HEK293 (cell line): ENCODE results near the gene MRPL9.
A peak's percentile ranks its signal among the peaks of the same experiment; 100 is the strongest.

Experiments used
- CTCF ChIA-PET: fragments of 350-600 bp; formaldehyde crosslinking; extraction: SDS; loops from one replicate; lab custom pipeline; 2021; ENCODE audit warnings: antibody characterized with exemption; lab: Yijun Ruan, JAX
- POLR2A ChIA-PET: fragments of 300-600 bp; formaldehyde crosslinking; extraction: SDS; loops from one replicate; lab custom pipeline; 2020; ENCODE audit warnings: antibody characterized with exemption, inconsistent platforms; lab: Yijun Ruan, JAX
- H3K27ac ChIP-seq: fragments of 200-500 bp; sonication (Bioruptor generic); 2 replicates; pipeline ENCODE4 v1.5.1; 2014; ENCODE audit warnings: low read depth, low read length, control low read depth, inconsistent platforms; ENCODE audit errors: extremely low read depth
- H3K36me3 ChIP-seq, 2 experiments: fragments of 200-500 bp in 1 of 2; sonication (Bioruptor generic) in 1 of 2; 1 replicate in 1 of 2; 2 replicates in 1 of 2; pipeline ENCODE4 v1.5.1; 2014 to 2017; ENCODE audit warnings: inconsistent platforms in 2 of 2, low read length in 2 of 2; ENCODE audit not compliant: control insufficient read depth in 2 of 2, insufficient read depth in 1 of 2
- H3K4me1 ChIP-seq: fragments of 200-500 bp; sonication (Bioruptor generic); 2 replicates; pipeline ENCODE4 v1.5.1; 2014; ENCODE audit warnings: mild to moderate bottlenecking, low read length, inconsistent platforms; ENCODE audit not compliant: control insufficient read depth, insufficient read depth
- H3K4me3 ChIP-seq: 2 replicates; pipeline ENCODE4 v1.5.1; 2011; ENCODE audit warnings: low read depth, mild to moderate bottlenecking, control low read depth, low read length, moderate library complexity
- H3K9me3 ChIP-seq: fragments of 200-500 bp; sonication (Bioruptor generic); 2 replicates; pipeline ENCODE4 v1.5.1; 2014; ENCODE audit warnings: low read depth, low read length, inconsistent platforms; ENCODE audit not compliant: control insufficient read depth, insufficient read depth
- BCL11A ChIP-seq: fragments of 450-650 bp; formaldehyde crosslinking; IDR thresholded peaks from 2 replicates; pipeline ENCODE4 v1.5.1; 2016; ENCODE audit warnings: low read depth, missing biosample characterization, missing genetic modification characterization
- BCL11B ChIP-seq: fragments of 450-650 bp; formaldehyde crosslinking; IDR thresholded peaks from 2 replicates; pipeline ENCODE4 v1.5.1; 2016; ENCODE audit warnings: low read depth, missing biosample characterization, missing genetic modification characterization
- GLI4 ChIP-seq: fragments of 450-650 bp; formaldehyde crosslinking; IDR thresholded peaks from 2 replicates; pipeline ENCODE4 v1.5.1; 2016; ENCODE audit warnings: missing biosample characterization, missing genetic modification characterization
- MZF1 ChIP-seq: fragments of 450-650 bp; formaldehyde crosslinking; IDR thresholded peaks from 2 replicates; pipeline ENCODE4 v1.5.1; 2017; ENCODE audit warnings: missing biosample characterization, missing genetic modification characterization, borderline replicate concordance
- SCRT2 ChIP-seq: fragments of 450-650 bp; formaldehyde crosslinking; IDR thresholded peaks from 2 replicates; pipeline ENCODE4 v1.5.1; 2016; ENCODE audit warnings: missing biosample characterization, missing genetic modification characterization
- ZBTB17 ChIP-seq: fragments of 450-650 bp; formaldehyde crosslinking; IDR thresholded peaks from 2 replicates; pipeline ENCODE4 v1.5.1; 2016; ENCODE audit warnings: missing biosample characterization, missing genetic modification characterization
- ZBTB7A ChIP-seq: fragments of 450-650 bp; formaldehyde crosslinking; IDR thresholded peaks from 2 replicates; pipeline ENCODE4 v1.5.1; 2016; ENCODE audit warnings: low read depth, missing biosample characterization, missing genetic modification characterization
- ZFP37 ChIP-seq: fragments of 450-650 bp; formaldehyde crosslinking; IDR thresholded peaks from 2 replicates; pipeline ENCODE4 v1.5.1; 2016; ENCODE audit warnings: missing biosample characterization, missing genetic modification characterization
- ZFP41 ChIP-seq: fragments of 450-650 bp; formaldehyde crosslinking; IDR thresholded peaks from 2 replicates; pipeline ENCODE4 v1.5.1; 2016; ENCODE audit warnings: missing biosample characterization, missing genetic modification characterization, borderline replicate concordance
- ZNF133 ChIP-seq: fragments of 450-650 bp; formaldehyde crosslinking; IDR thresholded peaks from 2 replicates; pipeline ENCODE4 v1.5.1; 2016; ENCODE audit warnings: missing biosample characterization, missing genetic modification characterization
- ZNF16 ChIP-seq: fragments of 450-650 bp; formaldehyde crosslinking; IDR thresholded peaks from 2 replicates; pipeline ENCODE4 v1.5.1; 2016; ENCODE audit warnings: low read depth, missing biosample characterization, missing genetic modification characterization
- ZNF341 ChIP-seq: fragments of 450-650 bp; formaldehyde crosslinking; IDR thresholded peaks from 2 replicates; pipeline ENCODE4; 2016; ENCODE audit warnings: low read depth, missing biosample characterization, missing genetic modification characterization
- ZNF366 ChIP-seq: fragments of 450-650 bp; formaldehyde crosslinking; conservative IDR thresholded peaks from 2 replicates; pipeline ENCODE4 v1.5.1; 2016; ENCODE audit warnings: missing biosample characterization, missing genetic modification characterization
- ZNF404 ChIP-seq: fragments of 450-650 bp; formaldehyde crosslinking; IDR thresholded peaks from 2 replicates; pipeline ENCODE4 v1.5.1; 2017; ENCODE audit warnings: missing biosample characterization, missing genetic modification characterization
- ZNF513 ChIP-seq: fragments of 450-650 bp; IDR thresholded peaks from 2 replicates; pipeline ENCODE4 v1.5.1; 2018; ENCODE audit warnings: missing biosample characterization, missing genetic modification characterization
- ZNF580 ChIP-seq: fragments of 450-650 bp; formaldehyde crosslinking; IDR thresholded peaks from 2 replicates; pipeline ENCODE4 v1.5.1; 2016; ENCODE audit warnings: missing biosample characterization, missing genetic modification characterization
- ZNF624 ChIP-seq: fragments of 450-650 bp; formaldehyde crosslinking; IDR thresholded peaks from 2 replicates; pipeline ENCODE4 v1.5.1; 2017; ENCODE audit warnings: missing biosample characterization, missing genetic modification characterization
- ZNF792 ChIP-seq: fragments of 450-650 bp; formaldehyde crosslinking; IDR thresholded peaks from 2 replicates; pipeline ENCODE4 v1.5.1; 2016; ENCODE audit warnings: missing biosample characterization, missing genetic modification characterization
- ZSCAN18 ChIP-seq: fragments of 450-650 bp; formaldehyde crosslinking; IDR thresholded peaks from 2 replicates; pipeline ENCODE4 v1.5.1; 2016; ENCODE audit warnings: missing biosample characterization, missing genetic modification characterization
- TF ChIP-seq, protein P1 (sequence below): IDR thresholded peaks from 2 replicates; pipeline ENCODE4 v1.6.1; 2011; ENCODE audit warnings: mild to moderate bottlenecking, low read depth, low read length, borderline replicate concordance

The MRPL9 gene

DNA sequence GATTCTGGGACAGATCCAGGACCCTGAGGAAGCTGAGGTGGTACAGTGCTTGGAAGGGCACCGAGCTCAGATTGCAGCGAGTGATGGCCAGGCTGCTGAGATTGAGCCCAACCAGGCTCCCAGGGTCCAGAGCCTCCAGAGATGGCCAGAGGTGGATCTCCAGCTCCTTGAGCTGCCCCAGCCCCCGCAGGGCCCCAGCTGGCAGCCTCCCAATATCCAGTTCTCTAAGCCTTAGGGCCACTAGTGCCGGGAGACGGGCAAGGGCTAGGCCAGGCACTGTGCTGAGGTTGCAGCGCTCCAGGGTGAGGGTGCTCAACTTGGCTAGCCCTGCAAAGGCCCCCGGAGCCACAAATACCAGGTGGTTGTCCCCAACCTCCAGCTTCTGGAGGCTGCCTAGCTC is 38.5 kb upstream of the MRPL9 start:
- H3K9me3 ChIP-seq: no peaks in the 10 kb centered on the region
- no peaks in the 10 kb centered on the region for H3K36me3 ChIP-seq
- POLR2A ChIA-PET: no interaction called here
- no peaks in the 10 kb centered on the region for H3K4me1 ChIP-seq
- CTCF ChIA-PET: interaction anchor here (0.6 to 0.9 kb wide), 2 partner anchors 12 to 34 kb away, joined by 3 read pairs; no protein-coding TSS in a partner anchor
- H3K27ac ChIP-seq: no peak overlapping the region
- TF ChIP-seq ZNF580 (tag by site-specific recombination) (no peak), GLI4 (no peak), ZSCAN18 (tag by site-specific recombination) (no peak), MZF1 (tag by site-specific recombination) (no peak), ZNF16 (tag by site-specific recombination) (no peak), ZFP41 (tag by site-specific recombination) (no peak), ZNF133 (tag by site-specific recombination) (no peak), ZFP37 (no peak), ZNF341 (tag by site-specific recombination) (no peak), ZNF624 (no peak), SCRT2 (tag by site-specific recombination) (no peak), ZNF404 (tag by site-specific recombination) (no peak)
- TF ChIP-seq, protein P1, sequence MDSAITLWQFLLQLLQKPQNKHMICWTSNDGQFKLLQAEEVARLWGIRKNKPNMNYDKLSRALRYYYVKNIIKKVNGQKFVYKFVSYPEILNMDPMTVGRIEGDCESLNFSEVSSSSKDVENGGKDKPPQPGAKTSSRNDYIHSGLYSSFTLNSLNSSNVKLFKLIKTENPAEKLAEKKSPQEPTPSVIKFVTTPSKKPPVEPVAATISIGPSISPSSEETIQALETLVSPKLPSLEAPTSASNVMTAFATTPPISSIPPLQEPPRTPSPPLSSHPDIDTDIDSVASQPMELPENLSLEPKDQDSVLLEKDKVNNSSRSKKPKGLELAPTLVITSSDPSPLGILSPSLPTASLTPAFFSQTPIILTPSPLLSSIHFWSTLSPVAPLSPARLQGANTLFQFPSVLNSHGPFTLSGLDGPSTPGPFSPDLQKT: no peak
- H3K4me3 ChIP-seq: no peak overlapping the region

DNA sequence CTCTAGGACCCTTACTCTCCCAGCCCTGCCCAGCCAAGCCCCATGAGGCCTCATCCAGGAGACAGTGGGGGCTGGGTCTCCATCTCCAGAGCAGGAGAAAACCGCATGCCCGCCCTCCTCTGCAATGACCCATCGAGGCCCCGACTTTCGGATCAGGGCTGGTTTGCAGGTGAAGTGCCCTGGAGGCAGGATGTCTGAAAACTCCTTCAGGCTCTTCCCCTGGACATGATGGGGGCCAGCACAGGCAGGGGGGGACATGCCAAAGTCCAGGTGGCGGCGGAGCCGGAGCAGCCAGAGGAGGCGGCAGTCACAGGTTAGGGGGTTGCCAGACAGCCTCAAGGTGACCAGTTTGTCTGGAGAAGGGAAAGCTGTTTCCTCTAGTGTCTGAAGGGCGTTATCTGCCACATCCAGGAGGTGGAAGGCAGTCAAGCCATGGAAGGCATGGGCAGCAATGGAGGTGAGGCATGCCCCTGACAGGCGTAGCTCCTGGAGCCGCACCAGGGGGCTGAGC is 38.1 kb upstream of the MRPL9 start:
- H3K27ac ChIP-seq: no peak overlapping the region
- H3K36me3 ChIP-seq: no peaks in the 10 kb centered on the region
- no peak overlapping the region for H3K4me3 ChIP-seq
- TF ChIP-seq ZBTB7A (tag by site-specific recombination): no peak
- no peak for TF ChIP-seq ZBTB17
- H3K9me3 ChIP-seq: no peaks in the 10 kb centered on the region
- no peaks in the 10 kb centered on the region for H3K4me1 ChIP-seq
- POLR2A ChIA-PET: no interaction called here
- CTCF ChIA-PET: interaction anchor here (0.9 kb wide), 1 partner anchor 12 kb away, joined by 3 read pairs; no protein-coding TSS in a partner anchor

- TF ChIP-seq ZNF513 (tag by site-specific recombination): no peak
- TF ChIP-seq BCL11A (tag by site-specific recombination): peak; percentile 57; the same call in 1 of the 2 replicates
- TF ChIP-seq BCL11B (tag by site-specific recombination): peak; percentile 67; the same call in 1 of the 2 replicates
- no peak for TF ChIP-seq ZNF792
- TF ChIP-seq ZNF366: no peak
- Histone ChIP-seq H3K36me3 (no peaks in the 10 kb centered on the region), H3K4me3 (no peak overlapping the region), H3K9me3 (no peaks in the 10 kb centered on the region), H3K27ac (no peak overlapping the region), H3K4me1 (no peaks in the 10 kb centered on the region)
- ChIA-PET CTCF (no interaction called here), POLR2A (no interaction called here)
Measured at GRCh38 chr1:151800830-151801229, 37.5 kb upstream of the MRPL9 start.
